ENCODE measurements around the gene MIOX. TPM values are rescaled to one million over a fixed set of nuclear protein-coding genes. Genes with fewer than 3 reads are reported as not detected.

The MIOX gene
- total and polyA plus RNA-seq, 9 of the 15 experiments (the other 6 are each of a cell fraction or from before 2014, with no cell fraction given): 0.08 TPM; not detected in 8

DNA sequence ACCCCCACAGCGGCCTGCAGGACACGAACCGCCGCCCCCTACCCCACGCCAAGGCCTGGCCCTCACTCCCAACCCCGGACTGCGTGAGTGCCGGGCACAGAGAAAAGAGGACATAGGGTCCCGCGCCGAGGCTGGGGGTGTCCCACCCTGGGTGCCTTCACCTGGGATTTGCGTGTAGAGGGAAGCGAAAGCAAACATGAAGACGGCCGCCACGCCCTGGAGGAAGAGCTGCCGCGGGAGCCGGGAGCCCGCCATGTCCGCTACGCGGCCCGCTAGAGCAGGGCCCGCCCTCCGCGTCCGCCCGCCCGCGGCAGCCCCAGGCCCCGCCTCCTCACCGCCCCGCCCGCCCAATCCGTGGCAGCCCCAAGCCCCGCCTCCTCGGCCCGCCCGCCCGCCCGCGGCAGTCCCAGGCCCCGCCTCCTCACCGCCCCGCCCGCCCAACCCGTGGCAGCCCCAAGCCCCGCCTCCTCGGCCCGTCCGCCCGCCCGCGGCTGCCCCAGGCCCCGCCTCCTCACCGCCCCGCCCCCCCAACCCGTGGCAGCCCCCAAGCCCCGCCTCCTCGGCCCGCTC, 20.8 kb downstream of the MIOX start, which contains the start of gene LMF2 (continued):
- TF ChIP-seq, protein P1, sequence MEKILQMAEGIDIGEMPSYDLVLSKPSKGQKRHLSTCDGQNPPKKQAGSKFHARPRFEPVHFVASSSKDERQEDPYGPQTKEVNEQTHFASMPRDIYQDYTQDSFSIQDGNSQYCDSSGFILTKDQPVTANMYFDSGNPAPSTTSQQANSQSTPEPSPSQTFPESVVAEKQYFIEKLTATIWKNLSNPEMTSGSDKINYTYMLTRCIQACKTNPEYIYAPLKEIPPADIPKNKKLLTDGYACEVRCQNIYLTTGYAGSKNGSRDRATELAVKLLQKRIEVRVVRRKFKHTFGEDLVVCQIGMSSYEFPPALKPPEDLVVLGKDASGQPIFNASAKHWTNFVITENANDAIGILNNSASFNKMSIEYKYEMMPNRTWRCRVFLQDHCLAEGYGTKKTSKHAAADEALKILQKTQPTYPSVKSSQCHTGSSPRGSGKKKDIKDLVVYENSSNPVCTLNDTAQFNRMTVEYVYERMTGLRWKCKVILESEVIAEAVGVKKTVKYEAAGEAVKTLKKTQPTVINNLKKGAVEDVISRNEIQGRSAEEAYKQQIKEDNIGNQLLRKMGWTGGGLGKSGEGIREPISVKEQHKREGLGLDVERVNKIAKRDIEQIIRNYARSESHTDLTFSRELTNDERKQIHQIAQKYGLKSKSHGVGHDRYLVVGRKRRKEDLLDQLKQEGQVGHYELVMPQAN (IDR thresholded peaks at IDR 0.05; ENCODE audit: borderline replicate concordance): peak; percentile 28; the same call in 1 of the 2 replicates
- TF ChIP-seq KDM2B (CRISPR knock-in tag; IDR thresholded peaks at IDR 0.05): 0 out of 2 replicates have a peak, but pooled peaks have one; percentile 22

DNA sequence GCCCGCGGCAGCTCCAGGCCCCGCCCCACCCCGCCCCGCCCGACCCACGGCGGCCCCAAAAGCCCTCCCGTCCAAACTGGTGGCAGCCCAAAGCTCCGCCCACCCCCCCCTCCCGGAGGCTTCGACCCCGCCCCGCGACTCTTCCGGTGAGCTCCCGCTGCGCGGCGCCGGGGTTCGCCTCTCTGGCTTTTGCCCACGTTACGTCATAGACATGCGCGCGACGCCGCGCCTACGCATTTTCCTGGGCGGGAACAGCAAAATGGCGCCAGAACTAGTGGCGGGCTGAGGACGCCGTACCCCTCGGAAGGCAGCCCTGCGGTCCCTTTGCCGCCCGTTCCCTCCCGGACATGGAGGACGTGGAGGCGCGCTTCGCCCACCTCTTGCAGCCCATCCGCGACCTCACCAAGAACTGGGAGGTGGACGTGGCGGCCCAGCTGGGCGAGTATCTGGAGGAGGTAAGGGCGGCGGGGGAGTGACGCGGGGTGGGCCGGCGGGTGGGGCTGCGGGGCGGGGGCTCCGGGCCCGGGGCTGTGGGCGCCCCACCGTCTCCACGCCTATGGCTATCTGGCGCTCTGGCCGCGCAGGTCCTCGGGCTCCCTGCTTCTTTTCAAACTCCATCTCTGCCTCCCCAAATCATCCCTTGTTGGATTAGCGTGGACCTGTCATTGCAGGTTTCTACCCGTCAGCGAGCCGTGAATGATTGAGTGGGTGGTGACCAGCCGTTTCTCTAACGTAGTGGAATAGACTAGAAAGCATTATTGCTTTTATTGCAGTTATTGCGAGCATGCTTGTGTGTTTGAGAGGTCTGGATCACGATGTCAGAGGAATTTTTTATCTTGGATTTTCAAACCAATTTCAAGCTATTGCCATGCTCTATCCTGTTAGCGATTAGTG, 21.6 kb downstream of the MIOX start, which contains the start of gene NCAPH2:
TSS of gene NCAPH2 (plus strand) at position 234 of the 894 bp plus-strand sequence. CDS start at position 348, 114 bp downstream.
- 2% methylated on average over 21 of the region's 76 CpGs for WGBS (ENCODE audit: insufficient coverage, low coverage, missing lambda C conversion rate)
- H3K4me1 ChIP-seq (replicated peaks in 1 of 2; ENCODE audit: control insufficient read depth in 2 of 2, insufficient read depth in 2 of 2, low read length in 2 of 2): peaks cover 0 to 31% of the 10 kb centered on the region in 2 experiments; a peak in 3 of 5 replicates
- no TSS peak for BruUV-seq (replicated peaks)
- H4K20me1 ChIP-seq (replicated peaks; ENCODE audit: control insufficient read depth, insufficient read depth, low read length): no peaks in the 10 kb centered on the region
- H3K4me2 ChIP-seq (ENCODE audit: insufficient read depth, low read length): peak within 1 kb of the TSS; percentile 91
- in situ Hi-C loops (cut with MboI) (no loop called here), intact Hi-C loops (cut with micrococcal nuclease) (no loop called here)
- H2AFZ ChIP-seq (ENCODE audit: low read depth, low read length): peak within 1 kb of the TSS; percentile 93
- POLR2A ChIA-PET: interaction anchor here (0.6 to 5.7 kb wide), 8 partner anchors 10 to 186 kb away, joined by 3 to 65 read pairs (median 3); partner anchors contain the start of genes MIOX and SCO2
- H3K36me3 ChIP-seq (ENCODE audit: control insufficient read depth, insufficient read depth, low read length): peaks cover 33% of the 10 kb centered on the region; the same call in 1 of the 3 replicates
- no peaks in the 10 kb centered on the region for H3K9me1 ChIP-seq (ENCODE audit: control insufficient read depth, insufficient read depth, low read length)
- H3K79me2 ChIP-seq (ENCODE audit: control insufficient read depth, insufficient read depth, low read length): peaks cover 52% of the 10 kb centered on the region
- FAIRE-seq (peak; percentile 84), ATAC-seq (peak; percentile 81), DNase-seq (ENCODE audit: extremely low read depth in 1 of 4, low spot score in 3 of 4) (peak; percentile 72 to 97 (median 86))
- H3K9me3 ChIP-seq (replicated peaks; ENCODE audit: control insufficient read depth, insufficient read depth, low read depth, low read length): no peaks in the 10 kb centered on the region
- peak within 1 kb of the TSS; percentile 98 for H3K27ac ChIP-seq (ENCODE audit: extremely low read depth, low read depth, low read length)
- CTCF ChIA-PET (ENCODE audit: low intra/inter-chr PET ratio): no interaction called here
- peak within 1 kb of the TSS; percentile 87 to 99 for H3K9ac ChIP-seq (ENCODE audit: insufficient read depth in 1 of 2, low read depth in 2 of 2, low read length in 2 of 2)
- peak within 1 kb of the TSS; percentile 87 for H3K4me3 ChIP-seq
- H3K27me3 ChIP-seq (ENCODE audit: control insufficient read depth in 2 of 2, insufficient read depth in 2 of 2, low read length in 2 of 2): no peaks in the 10 kb centered on the region
- TF ChIP-seq, protein P2, sequence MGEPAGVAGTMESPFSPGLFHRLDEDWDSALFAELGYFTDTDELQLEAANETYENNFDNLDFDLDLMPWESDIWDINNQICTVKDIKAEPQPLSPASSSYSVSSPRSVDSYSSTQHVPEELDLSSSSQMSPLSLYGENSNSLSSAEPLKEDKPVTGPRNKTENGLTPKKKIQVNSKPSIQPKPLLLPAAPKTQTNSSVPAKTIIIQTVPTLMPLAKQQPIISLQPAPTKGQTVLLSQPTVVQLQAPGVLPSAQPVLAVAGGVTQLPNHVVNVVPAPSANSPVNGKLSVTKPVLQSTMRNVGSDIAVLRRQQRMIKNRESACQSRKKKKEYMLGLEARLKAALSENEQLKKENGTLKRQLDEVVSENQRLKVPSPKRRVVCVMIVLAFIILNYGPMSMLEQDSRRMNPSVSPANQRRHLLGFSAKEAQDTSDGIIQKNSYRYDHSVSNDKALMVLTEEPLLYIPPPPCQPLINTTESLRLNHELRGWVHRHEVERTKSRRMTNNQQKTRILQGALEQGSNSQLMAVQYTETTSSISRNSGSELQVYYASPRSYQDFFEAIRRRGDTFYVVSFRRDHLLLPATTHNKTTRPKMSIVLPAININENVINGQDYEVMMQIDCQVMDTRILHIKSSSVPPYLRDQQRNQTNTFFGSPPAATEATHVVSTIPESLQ (CRISPR knock-in tag; IDR thresholded peaks at IDR 0.05): no peak
- TF ChIP-seq ZFP1 (CRISPR knock-in tag; IDR thresholded peaks at IDR 0.05) (no peak), ZNF589 (CRISPR knock-in tag; IDR thresholded peaks at IDR 0.05; ENCODE audit: low read depth) (no peak), JUNB (CRISPR knock-in tag; conservative IDR thresholded peaks at IDR 0.05) (no peak), SLC30A9 (CRISPR knock-in tag; IDR thresholded peaks at IDR 0.05) (no peak)
- TF ChIP-seq, protein P3, sequence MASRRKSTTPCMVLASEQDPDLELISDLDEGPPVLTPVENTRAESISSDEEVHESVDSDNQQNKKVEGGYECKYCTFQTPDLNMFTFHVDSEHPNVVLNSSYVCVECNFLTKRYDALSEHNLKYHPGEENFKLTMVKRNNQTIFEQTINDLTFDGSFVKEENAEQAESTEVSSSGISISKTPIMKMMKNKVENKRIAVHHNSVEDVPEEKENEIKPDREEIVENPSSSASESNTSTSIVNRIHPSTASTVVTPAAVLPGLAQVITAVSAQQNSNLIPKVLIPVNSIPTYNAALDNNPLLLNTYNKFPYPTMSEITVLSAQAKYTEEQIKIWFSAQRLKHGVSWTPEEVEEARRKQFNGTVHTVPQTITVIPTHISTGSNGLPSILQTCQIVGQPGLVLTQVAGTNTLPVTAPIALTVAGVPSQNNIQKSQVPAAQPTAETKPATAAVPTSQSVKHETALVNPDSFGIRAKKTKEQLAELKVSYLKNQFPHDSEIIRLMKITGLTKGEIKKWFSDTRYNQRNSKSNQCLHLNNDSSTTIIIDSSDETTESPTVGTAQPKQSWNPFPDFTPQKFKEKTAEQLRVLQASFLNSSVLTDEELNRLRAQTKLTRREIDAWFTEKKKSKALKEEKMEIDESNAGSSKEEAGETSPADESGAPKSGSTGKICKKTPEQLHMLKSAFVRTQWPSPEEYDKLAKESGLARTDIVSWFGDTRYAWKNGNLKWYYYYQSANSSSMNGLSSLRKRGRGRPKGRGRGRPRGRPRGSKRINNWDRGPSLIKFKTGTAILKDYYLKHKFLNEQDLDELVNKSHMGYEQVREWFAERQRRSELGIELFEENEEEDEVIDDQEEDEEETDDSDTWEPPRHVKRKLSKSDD (conservative IDR thresholded peaks at IDR 0.05; ENCODE audit: low read length): no peak
- TF ChIP-seq, protein P4, sequence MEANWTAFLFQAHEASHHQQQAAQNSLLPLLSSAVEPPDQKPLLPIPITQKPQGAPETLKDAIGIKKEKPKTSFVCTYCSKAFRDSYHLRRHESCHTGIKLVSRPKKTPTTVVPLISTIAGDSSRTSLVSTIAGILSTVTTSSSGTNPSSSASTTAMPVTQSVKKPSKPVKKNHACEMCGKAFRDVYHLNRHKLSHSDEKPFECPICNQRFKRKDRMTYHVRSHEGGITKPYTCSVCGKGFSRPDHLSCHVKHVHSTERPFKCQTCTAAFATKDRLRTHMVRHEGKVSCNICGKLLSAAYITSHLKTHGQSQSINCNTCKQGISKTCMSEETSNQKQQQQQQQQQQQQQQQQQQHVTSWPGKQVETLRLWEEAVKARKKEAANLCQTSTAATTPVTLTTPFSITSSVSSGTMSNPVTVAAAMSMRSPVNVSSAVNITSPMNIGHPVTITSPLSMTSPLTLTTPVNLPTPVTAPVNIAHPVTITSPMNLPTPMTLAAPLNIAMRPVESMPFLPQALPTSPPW (CRISPR knock-in tag; IDR thresholded peaks at IDR 0.05): peak; percentile 87
